KOPT-K1 (cell line): ENCODE measurements around the gene CENPVL1.

ENCODE experiments used
- H3K27ac ChIP-seq: fragments of 200-600 bp; sonication (generic); 2 replicates; pipeline ENCODE4 v1.5.1; 2016; ENCODE audit warnings: antibody characterized with exemption, mild to moderate bottlenecking, low read depth, low read length; ENCODE audit not compliant: poor library complexity, severe bottlenecking
- H3K36me3 ChIP-seq: fragments of 200-600 bp; sonication (generic); 2 replicates; pipeline ENCODE4 v1.5.1; 2017; ENCODE audit warnings: antibody characterized with exemption, mild to moderate bottlenecking, low read length, moderate library complexity; ENCODE audit not compliant: insufficient read depth
- H3K9me3 ChIP-seq: fragments of 200-600 bp; sonication (generic); 2 replicates; pipeline ENCODE4 v1.5.1; 2017; ENCODE audit warnings: antibody characterized with exemption, low read length, mild to moderate bottlenecking; ENCODE audit not compliant: insufficient read depth, poor library complexity, severe bottlenecking

CENPVL1 gene

DNA sequence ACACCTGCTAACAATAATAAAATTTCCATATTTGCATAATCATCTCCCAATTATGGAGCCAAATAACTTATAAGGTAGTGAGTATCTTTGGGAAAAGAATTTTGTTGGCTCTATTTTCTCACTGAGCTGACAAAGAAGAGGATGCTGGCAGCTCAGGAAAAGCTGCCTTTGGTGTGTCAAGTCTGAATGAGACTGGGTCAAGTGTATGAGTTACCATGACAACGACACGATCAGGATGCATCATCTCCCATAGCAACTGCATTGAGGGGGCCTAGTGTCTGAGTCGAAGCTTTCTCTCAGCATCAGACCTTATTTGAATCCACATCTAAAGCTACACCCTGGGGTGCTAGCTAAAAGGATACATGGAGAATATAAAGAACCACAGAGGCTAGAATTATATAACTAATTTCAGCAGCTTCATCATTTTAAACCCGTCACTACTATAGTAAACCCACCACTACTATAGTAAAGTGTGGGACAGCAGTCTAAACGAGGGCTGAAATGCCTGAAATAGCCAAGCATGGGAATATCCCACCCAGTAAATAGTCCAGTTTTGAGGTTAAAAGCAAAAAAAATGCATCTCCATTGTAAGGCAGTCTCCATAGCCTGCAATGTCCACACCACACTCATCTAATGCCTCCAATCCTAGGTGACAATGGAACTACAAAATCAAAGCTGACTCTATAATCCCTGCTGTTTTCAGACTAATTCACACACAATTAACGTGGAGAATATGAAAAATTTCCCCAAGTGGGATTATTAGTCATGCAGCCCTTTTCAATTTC lies 48.9 kb downstream of the CENPVL1 start:
- Histone ChIP-seq H3K9me3 (no peaks in the 10 kb centered on the region), H3K36me3 (no peaks in the 10 kb centered on the region), H3K27ac (no peak overlapping the region)

DNA sequence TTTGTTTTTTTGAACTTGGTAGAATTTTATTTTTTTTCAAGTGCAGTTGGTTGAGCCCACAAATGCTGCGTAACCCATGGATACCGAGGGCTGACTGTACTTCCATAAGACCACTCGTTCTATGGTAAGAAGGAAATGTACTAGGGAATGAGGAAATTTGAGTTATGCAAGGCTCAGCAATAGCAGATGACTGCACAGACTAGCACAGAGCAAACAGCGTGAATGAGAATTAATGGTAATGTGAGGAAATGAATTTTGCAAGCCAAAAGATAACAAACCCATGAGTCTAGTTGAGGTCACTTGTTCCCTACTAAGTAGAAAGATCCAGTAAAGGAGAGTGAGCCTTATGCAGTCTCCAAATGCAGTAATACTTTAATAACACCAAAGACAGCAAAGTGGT lies 50.3 kb downstream of the CENPVL1 start:
- no peaks in the 10 kb centered on the region for H3K9me3 ChIP-seq
- H3K36me3 ChIP-seq: no peaks in the 10 kb centered on the region
- H3K27ac ChIP-seq: no peak overlapping the region
